Astrocyte (in vitro differentiated cells and primary cell): ENCODE results near the gene PADI6. TPM values are rescaled to one million over a fixed set of nuclear protein-coding genes. Genes with fewer than 3 reads are reported as not detected.

Experiments used
- DNase-seq: peaks from one replicate; pipeline ENCODE4 v3.0.0-alpha.2; 2010; ENCODE audit warnings: low read depth
- FAIRE-seq: peaks from 2 replicates; lab custom pipeline; 2011; peaks lifted over from hg19 to GRCh38; lab: Jason Lieb, UNC
- H2AFZ ChIP-seq: 2 replicates; pipeline ENCODE4 v1.6.0; 2012; ENCODE audit warnings: low read depth, low read length, inconsistent platforms
- H3K27ac ChIP-seq: 2 replicates; pipeline ENCODE4 v1.5.1; 2011; ENCODE audit warnings: low read depth, low read length, inconsistent platforms
- H3K27me3 ChIP-seq: 2 replicates; pipeline ENCODE4 v1.6.0; 2011; ENCODE audit warnings: low read length, inconsistent platforms; ENCODE audit not compliant: insufficient read depth
- H3K36me3 ChIP-seq: 2 replicates; pipeline ENCODE4 v1.5.1; 2011; ENCODE audit warnings: low read length, inconsistent platforms; ENCODE audit not compliant: insufficient read depth
- H3K4me1 ChIP-seq: 2 replicates; pipeline ENCODE4 v1.5.1; 2011; ENCODE audit warnings: low read length, inconsistent platforms; ENCODE audit not compliant: insufficient read depth
- H3K4me2 ChIP-seq: 2 replicates; pipeline ENCODE4 v1.6.0; 2012; ENCODE audit warnings: low read length, inconsistent platforms
- H3K4me3 ChIP-seq: 2 replicates; pipeline ENCODE4 v1.5.1; 2011; ENCODE audit warnings: low read depth, mild to moderate bottlenecking, low read length, inconsistent platforms; ENCODE audit not compliant: insufficient read depth
- H3K79me2 ChIP-seq: 2 replicates; pipeline ENCODE4 v1.6.0; 2012; ENCODE audit warnings: mild to moderate bottlenecking, low read length, inconsistent platforms; ENCODE audit not compliant: insufficient read depth
- H3K9ac ChIP-seq: 2 replicates; pipeline ENCODE4 v1.6.0; 2012; ENCODE audit warnings: mild to moderate bottlenecking, low read length, inconsistent platforms
- H3K9me3 ChIP-seq: 2 replicates; pipeline ENCODE4 v1.5.1; 2012; ENCODE audit warnings: low read depth, mild to moderate bottlenecking, low read length, inconsistent platforms; ENCODE audit not compliant: insufficient read depth
- H4K20me1 ChIP-seq: 2 replicates; pipeline ENCODE4 v1.6.0; 2012; ENCODE audit warnings: low read length, inconsistent platforms; ENCODE audit not compliant: insufficient read depth
- H3K27ac Mint-ChIP-seq: one replicate; pipeline ENCODE4 v1.8.0; 2021; ENCODE audit warnings: mild to moderate bottlenecking, mixed read lengths; ENCODE audit not compliant: unreplicated experiment
- H3K27me3 Mint-ChIP-seq: one replicate; pipeline ENCODE4 v1.8.0; 2021; ENCODE audit warnings: low read depth, mixed read lengths; ENCODE audit not compliant: unreplicated experiment
- H3K36me3 Mint-ChIP-seq: one replicate; pipeline ENCODE4 v1.8.0; 2021; ENCODE audit warnings: low read depth, mixed read lengths; ENCODE audit not compliant: unreplicated experiment
- H3K4me1 Mint-ChIP-seq: one replicate; pipeline ENCODE4 v1.8.0; 2021; ENCODE audit warnings: low read depth, mixed read lengths; ENCODE audit not compliant: unreplicated experiment
- H3K4me3 Mint-ChIP-seq: one replicate; pipeline ENCODE4 v1.8.0; 2021; ENCODE audit warnings: mild to moderate bottlenecking, moderate library complexity, mixed read lengths; ENCODE audit not compliant: unreplicated experiment
- H3K9me3 Mint-ChIP-seq: one replicate; pipeline ENCODE4 v1.8.0; 2021; ENCODE audit warnings: mild to moderate bottlenecking, mixed read lengths; ENCODE audit not compliant: unreplicated experiment
- CTCF ChIP-seq: IDR thresholded peaks from 2 replicates; pipeline ENCODE4 v1.5.1; 2011; ENCODE audit warnings: low read depth, mild to moderate bottlenecking, inconsistent platforms, low read length, moderate library complexity; ENCODE audit not compliant: insufficient read depth
- EZH2 ChIP-seq: IDR thresholded peaks from 2 replicates; pipeline ENCODE4 v1.6.1; 2012; ENCODE audit warnings: mild to moderate bottlenecking, low read length, inconsistent platforms; ENCODE audit not compliant: insufficient read depth
- total RNA-seq: library from RNA; stranded (reverse); gene quantifications from 2 replicates; pipeline ENCODE4 v1.2.1, GENCODE V29; 2021

PADI6 gene
- total RNA-seq, 1 donor from 2014 or later, result not detected

GRCh38 chr1:17429183-17429582 lies 57.2 kb downstream of the PADI6 start:
- Histone ChIP-seq H3K4me3 (no peak overlapping the region), H3K79me2 (peaks cover 97% of the 10 kb centered on the region), H4K20me1 (peaks cover 96% of the 10 kb centered on the region), H3K4me2 (no peak overlapping the region), H3K9me3 (no peaks in the 10 kb centered on the region), H3K9ac (no peak overlapping the region), H3K27me3 (no peaks in the 10 kb centered on the region), H3K4me1 (no peaks in the 10 kb centered on the region), H3K36me3 (peaks cover 42% of the 10 kb centered on the region), H2AFZ (no peak overlapping the region), H3K27ac (no peak overlapping the region)
- DNase-seq (no peak), FAIRE-seq (no peak)
- no peak overlapping the region for H3K4me3 Mint-ChIP-seq
- peaks cover 19% of the 10 kb centered on the region for H3K36me3 Mint-ChIP-seq
- no peaks in the 10 kb centered on the region for H3K9me3 Mint-ChIP-seq
- H3K27ac Mint-ChIP-seq, result no peak overlapping the region
- H3K27me3 Mint-ChIP-seq, result no peaks in the 10 kb centered on the region
- TF ChIP-seq EZH2 (no peak), CTCF (no peak)
- no peaks in the 10 kb centered on the region for H3K4me1 Mint-ChIP-seq

GRCh38 chr1:17432412-17432811 lies 60.4 kb downstream of the PADI6 start:
- H3K9me3 Mint-ChIP-seq, result no peaks in the 10 kb centered on the region
- Histone ChIP-seq H3K79me2 (peaks cover 98% of the 10 kb centered on the region), H3K9ac (no peak overlapping the region), H4K20me1 (peaks cover 96% of the 10 kb centered on the region), H3K9me3 (no peaks in the 10 kb centered on the region), H3K27me3 (no peaks in the 10 kb centered on the region), H3K4me3 (no peak overlapping the region), H3K27ac (no peak overlapping the region), H2AFZ (no peak overlapping the region), H3K4me1 (peaks cover 11% of the 10 kb centered on the region), H3K4me2 (no peak overlapping the region), H3K36me3 (peaks cover 33% of the 10 kb centered on the region)
- FAIRE-seq (no peak), DNase-seq (no peak)
- no peak overlapping the region for H3K27ac Mint-ChIP-seq
- H3K4me1 Mint-ChIP-seq, result peaks cover 4% of the 10 kb centered on the region
- no peak overlapping the region for H3K4me3 Mint-ChIP-seq
- no peak for TF ChIP-seq EZH2
- no peak for TF ChIP-seq CTCF
- H3K36me3 Mint-ChIP-seq, result peaks cover 11% of the 10 kb centered on the region
- no peaks in the 10 kb centered on the region for H3K27me3 Mint-ChIP-seq

- Histone ChIP-seq H2AFZ (no peak overlapping the region), H3K4me3 (no peak overlapping the region), H3K4me1 (peaks cover 11% of the 10 kb centered on the region), H3K9ac (no peak overlapping the region), H3K27ac (no peak overlapping the region), H3K4me2 (no peak overlapping the region), H3K36me3 (peaks cover 26% of the 10 kb centered on the region), H3K27me3 (no peaks in the 10 kb centered on the region), H3K9me3 (no peaks in the 10 kb centered on the region), H3K79me2 (peaks cover 93% of the 10 kb centered on the region), H4K20me1 (peaks cover 88% of the 10 kb centered on the region)
- peaks cover 11% of the 10 kb centered on the region for H3K36me3 Mint-ChIP-seq
- no peak for TF ChIP-seq EZH2
- TF ChIP-seq CTCF, result no peak
- H3K27ac Mint-ChIP-seq, result no peak overlapping the region
- H3K27me3 Mint-ChIP-seq, result no peaks in the 10 kb centered on the region
- H3K9me3 Mint-ChIP-seq, result no peaks in the 10 kb centered on the region
- no peak overlapping the region for H3K4me3 Mint-ChIP-seq
- DNase-seq, result no peak
- H3K4me1 Mint-ChIP-seq, result peaks cover 4% of the 10 kb centered on the region
- no peak for FAIRE-seq
These were observed 61.3 kb downstream of the PADI6 start for GRCh38 chr1:17433261-17433660.
